Head of caudate nucleus (tissue), 42 donors: ENCODE measurements around the gene TIGD2.
A peak's percentile ranks its signal among the peaks of the same experiment; 100 is the strongest.

Experiments used
- DNase-seq, 42 donors: peaks; one replicate each; pipeline versions ENCODE4 v3.0.0 to v3.0.0-alpha.2; 2020 to 2021; ENCODE audit warnings: mixed read lengths in 7 of 42
- intact Hi-C: fragments of 100-400 bp; cut with DNase I; formaldehyde crosslinking; loops from one replicate; pipeline ENCODE4 v1.15.0; 2022

TIGD2 gene

GRCh38 chr4:89110986-89111832 is at the start of gene TIGD2:
TIGD2 (plus strand) TSS chr4:89111533; CDS start chr4:89112975, 1,442 bp downstream.
- intact Hi-C loops: loop anchor here (10.0 kb wide), 1 partner anchor 516 kb away; the partner anchor contains the start of gene HERC3
- DNase-seq: peak; percentile 54 to 94 (median 87)

GRCh38 chr4:89064848-89065247 is 46.5 kb upstream of the TIGD2 start:
- no peak for DNase-seq

DNA sequence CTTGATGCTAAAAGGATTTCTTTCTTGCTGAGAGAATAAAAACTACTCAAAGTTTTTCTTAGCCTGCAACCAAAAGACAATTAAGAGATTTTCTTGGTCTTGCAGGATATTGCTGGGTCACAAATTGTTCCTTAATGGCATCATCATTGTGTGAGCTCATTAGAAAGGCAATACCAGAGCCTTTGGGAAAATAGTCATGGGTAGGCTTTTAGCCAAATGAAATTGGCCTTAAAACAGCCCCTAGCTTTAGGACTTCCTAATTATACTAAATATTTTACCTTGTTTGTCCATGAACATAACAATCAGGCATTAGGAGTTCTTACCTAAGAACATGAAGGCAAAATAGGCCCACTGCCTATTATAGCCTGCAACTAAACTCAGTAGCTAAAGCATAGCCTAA is 43.9 kb upstream of the TIGD2 start:
- DNase-seq: no peak
- intact Hi-C loops: no loop called here

More at GRCh38 chr4:89064848-89065247, 46.5 kb upstream of the TIGD2 start:
- intact Hi-C loops: no loop called here

DNA sequence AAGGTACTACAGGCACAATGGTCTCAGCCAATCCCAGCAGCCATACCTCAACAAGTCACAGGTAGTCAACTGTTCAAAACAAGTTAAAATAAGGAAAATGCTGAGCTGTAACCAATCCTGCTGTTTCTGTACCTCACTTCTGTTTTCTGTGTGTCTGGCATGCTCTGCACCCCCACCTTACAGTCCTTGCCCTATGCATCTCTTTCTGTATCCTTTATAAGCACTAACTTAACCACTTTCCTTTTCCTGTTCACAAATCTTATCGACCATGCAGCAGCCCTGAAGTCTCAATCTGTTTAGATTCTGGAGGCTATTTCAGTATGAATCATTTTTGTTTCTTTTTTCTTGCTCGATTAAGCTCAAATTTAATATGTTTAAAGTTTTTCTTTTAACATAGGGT is 41.9 kb upstream of the TIGD2 start:
- intact Hi-C loops: no loop called here
- no peak for DNase-seq

DNA sequence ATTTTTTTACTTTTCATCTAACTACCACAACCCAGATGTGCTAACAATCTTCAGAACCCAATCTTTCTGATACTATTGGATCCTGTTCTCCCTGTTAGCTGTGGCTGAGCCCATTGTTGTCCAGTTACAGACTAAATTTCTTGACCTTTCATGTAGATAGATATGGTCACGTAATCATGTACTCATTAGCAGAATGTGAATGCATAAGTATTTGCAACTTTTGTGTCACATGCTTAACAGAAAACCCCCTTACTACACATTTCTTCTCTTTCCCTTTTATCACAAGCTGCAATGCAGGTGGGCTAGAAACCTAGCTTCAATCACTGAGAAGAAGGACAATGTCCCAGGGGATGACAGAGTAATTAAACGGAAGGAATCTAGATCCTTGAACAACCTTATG is 41.3 kb upstream of the TIGD2 start:
- intact Hi-C loops: no loop called here
- DNase-seq: no peak

DNA sequence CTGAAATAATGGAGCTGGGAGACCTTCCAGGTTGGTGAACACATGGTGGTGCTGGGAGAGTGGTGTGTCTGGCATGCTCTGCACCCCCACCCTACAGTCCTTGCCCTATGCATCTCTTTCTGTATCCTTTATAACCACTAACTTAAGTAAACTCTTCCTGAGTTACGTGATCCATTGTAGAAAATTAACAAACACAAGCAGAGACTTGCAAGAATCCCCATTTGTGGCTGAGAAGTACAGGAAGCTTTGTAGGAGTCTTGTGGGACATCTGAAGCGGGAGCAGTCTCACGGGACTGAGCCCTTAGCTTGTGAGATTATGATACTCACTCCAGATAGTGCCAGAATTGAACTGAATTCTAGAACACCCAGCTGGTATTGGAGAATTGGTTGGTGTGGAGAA is 40.0 kb upstream of the TIGD2 start:
- no peak for DNase-seq
- intact Hi-C loops: no loop called here

- DNase-seq: no peak
- intact Hi-C loops: no loop called here
These were observed 38.4 kb upstream of the TIGD2 start for GRCh38 chr4:89072921-89073320.

- intact Hi-C loops: no loop called here
- DNase-seq: no peak
These were observed 33.6 kb upstream of the TIGD2 start for GRCh38 chr4:89077761-89078160.

DNA sequence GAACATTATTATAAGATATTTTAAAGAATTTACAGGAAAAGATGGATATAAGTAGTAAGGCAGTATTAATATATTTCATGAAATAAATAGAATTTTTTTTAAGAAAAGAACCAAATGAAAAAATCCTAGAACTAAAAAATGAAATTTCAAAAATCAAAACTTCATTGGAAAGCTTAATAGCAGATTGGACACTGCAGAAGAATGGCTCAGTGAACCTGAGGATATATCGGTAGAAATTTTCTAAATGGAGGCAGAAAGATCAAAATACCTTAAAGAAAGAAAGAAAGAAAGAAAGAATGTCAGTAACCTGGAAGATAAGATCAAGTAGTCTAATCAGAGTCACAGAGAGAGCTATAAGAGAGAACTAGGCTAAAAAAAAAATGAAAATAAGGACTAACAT is 33.0 kb upstream of the TIGD2 start:
- intact Hi-C loops: no loop called here

DNA sequence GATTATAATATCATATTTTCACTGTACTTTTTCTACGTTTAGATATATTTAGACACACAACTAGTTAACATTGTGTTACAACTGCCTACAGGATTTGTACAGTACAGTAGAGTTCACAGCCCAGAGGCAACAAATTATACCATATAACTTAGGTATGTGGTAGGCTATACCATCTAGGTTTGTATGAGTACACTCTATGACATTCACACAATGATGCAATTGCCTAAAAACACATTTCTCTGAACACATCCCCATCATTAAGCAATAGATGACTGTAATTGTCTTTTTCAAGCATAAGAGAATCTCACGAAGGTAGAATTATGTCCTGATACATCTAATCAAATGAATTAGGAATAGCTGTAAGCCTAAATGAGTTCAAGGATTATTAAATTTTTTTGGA is 12.3 kb upstream of the TIGD2 start:
- intact Hi-C loops: no loop called here
- no peak for DNase-seq

More for the DNA sequence above, 33.0 kb upstream of the TIGD2 start:
- no peak for DNase-seq

DNA sequence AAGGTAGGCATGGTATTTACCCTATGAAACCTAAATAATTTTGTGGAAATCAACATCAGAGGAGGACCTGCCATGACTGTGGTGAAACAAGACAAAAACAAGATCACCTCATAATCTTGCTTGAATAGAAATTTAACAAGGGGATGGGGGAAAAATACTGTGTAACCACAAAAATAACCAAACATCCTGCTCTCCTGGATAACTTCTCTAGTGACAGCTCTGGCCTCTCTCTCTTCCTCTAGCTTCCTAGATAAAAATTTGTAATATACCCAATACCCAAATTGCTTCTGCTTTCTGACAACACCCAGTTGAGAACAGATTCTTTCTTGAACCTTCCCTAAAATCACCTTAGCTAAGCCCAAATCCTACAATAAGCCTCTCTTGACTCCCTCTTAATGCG is 11.9 kb upstream of the TIGD2 start:
- intact Hi-C loops: no loop called here
- DNase-seq: no peak

DNA sequence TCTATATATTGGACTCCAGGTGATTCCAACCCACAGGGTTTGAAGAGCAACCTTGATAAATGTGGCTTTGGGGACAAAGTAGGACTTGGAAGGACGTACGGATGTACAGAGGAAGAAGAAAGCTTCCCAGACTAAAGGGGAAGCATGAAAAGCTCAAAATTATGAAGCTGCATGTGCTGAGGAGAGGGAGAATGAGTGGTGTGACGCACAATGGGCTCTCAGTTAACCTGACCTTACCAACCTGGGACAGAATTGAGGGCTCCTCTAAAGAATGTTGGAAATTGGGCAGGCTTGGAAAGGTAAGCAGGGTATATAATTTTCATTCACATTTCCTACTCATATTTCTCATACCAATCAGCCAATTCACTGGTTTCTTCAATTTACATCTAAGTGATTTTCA is 10.5 kb upstream of the TIGD2 start:
- no peak for DNase-seq
- intact Hi-C loops: no loop called here

DNA sequence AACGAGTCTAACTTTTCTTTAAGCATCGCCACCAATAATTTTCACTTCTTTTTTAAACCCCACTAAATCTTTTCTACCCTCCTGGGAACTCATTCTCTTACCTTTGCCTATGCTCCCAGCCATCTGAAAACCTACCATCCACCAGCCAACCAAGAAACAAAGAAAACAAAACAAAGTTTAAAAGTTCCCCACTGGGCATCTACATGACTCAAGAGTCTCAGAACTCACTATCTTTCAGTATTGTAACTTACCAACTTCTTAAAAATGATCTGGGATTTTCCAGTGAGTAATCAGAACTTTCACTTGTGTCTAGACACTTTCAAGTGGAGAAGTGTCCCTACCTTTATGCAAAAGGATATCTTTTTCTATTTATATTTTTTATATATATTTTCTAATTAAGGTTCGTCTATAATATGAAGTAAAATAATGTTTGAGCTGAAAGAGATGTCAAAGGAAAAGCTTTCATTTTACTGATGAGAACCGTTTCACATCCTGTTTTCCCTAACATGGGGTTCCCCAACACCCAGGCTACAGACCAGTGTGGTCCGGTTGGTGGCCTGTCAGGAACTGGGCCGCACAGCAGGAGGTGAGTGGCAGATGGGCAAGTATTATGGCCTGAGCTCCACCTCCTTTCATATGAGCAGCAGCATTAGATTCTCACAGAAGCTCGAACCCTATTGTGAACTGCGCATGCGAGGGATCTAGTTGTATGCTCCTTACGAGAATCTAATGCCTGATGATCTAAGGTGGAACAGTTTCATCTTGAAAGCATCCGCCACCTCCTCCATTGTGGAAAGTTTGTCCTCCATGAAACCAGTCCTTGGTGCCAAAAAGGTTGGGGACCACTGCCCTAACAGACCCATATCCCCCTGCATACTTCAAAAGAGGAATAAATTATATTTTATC is 9.8 kb upstream of the TIGD2 start:
- intact Hi-C loops: no loop called here
- no peak for DNase-seq

DNA sequence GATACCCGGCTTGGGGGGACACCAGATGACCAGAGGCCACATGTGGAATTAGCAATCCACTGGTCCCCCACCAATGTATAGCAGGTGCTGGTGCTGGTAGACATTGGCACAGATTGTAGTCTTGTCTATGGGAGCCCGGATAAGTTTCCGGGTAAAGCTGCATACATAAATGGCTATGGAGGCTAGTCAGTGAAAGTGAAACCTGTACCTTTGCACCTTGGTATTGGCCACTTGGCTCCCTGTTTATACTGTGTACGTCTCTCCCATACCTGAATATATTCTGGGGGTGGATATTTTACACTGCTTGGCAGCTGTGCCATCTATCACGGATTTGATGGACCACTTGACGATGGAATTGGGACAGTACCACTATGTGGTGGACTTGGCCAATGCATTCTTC is 5.6 kb upstream of the TIGD2 start:
- DNase-seq: no peak
- intact Hi-C loops: no loop called here

- DNase-seq: no peak
- intact Hi-C loops: no loop called here
These were observed 3.2 kb upstream of the TIGD2 start for GRCh38 chr4:89108091-89108490.

DNA sequence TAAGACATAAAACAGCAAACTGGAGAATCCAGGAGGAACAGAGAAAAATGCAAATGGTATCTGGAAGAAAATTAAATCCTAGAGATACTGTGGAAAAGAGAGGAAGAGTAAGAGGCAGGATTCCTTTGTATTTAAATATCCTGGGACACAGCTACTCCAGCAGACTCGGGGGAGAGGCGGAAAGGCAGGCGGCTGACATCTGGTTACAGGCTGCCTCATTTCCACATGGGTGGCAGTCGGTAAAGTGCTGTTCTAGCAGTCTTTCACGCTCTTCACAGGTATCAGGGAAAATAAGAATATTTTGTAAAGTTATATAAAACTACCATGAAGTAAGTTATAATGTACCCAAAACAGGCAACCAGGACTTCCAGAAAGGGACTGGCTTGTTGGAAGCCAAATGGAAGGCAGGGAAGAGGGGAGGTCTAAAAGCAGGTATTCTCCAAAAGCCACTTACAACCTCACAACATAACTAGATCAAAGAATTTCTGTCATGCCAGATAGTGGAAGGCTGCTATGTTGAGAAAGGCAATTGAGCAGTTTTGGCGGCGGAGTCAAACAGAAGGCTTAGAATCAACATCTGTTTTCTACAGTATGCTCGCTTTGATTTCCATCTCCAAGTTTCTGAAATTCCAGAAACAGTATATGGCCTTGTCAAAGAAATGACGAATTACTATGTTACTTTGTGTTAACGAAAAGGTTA is 1.3 kb upstream of the TIGD2 start:
- peak in 26 of 42 donors; percentile 16 to 75 (median 40) for DNase-seq
- intact Hi-C loops: loop anchor here (10.0 kb wide), 1 partner anchor 515 kb away; the partner anchor contains the start of gene HERC3

GRCh38 chr4:89110541-89110985 is 770 bp upstream of the TIGD2 start:
- DNase-seq: peak in 24 of 42 donors; percentile 10 to 69 (median 30)
- intact Hi-C loops: loop anchor here (10.0 kb wide), 1 partner anchor 516 kb away; the partner anchor contains the start of gene HERC3

GRCh38 chr4:89111833-89112563 is 665 bp downstream of the TIGD2 start:
- DNase-seq: peak in 1 of 42 donors; percentile 20
- intact Hi-C loops: loop anchor here (10.0 kb wide), 1 partner anchor 517 kb away; the partner anchor contains the start of gene HERC3
